ENCODE results near the gene KCNAB1. TPM values are rescaled to one million over a fixed set of nuclear protein-coding genes. Genes with fewer than 3 reads are reported as not detected.
"Not testable (repeated sequence)": the region's sequence is repeated elsewhere in the genome, so short reads cannot be mapped to it uniquely, and the experiment has no call there.

KCNAB1 gene
- polyA plus RNA-seq, 4 donors, result 2.7 to 3.5 (median 3.3) TPM

GRCh38 chr3:156172536-156172935 lies 52.2 kb downstream of the KCNAB1 start:
- DNase-seq (ENCODE audit: low read depth in 4 of 4, low spot score in 2 of 4), result no peak

- DNase-seq (ENCODE audit: low read depth in 4 of 4, low spot score in 2 of 4), result no peak
These were observed 54.0 kb downstream of the KCNAB1 start for GRCh38 chr3:156174229-156174847.

- DNase-seq (ENCODE audit: low read depth in 4 of 4, low spot score in 2 of 4), result no peak
These were observed 55.2 kb downstream of the KCNAB1 start for GRCh38 chr3:156175570-156175969.

- no peak for DNase-seq (ENCODE audit: low read depth in 4 of 4, low spot score in 2 of 4)
These were observed 55.7 kb downstream of the KCNAB1 start for GRCh38 chr3:156176048-156176447.

GRCh38 chr3:156176629-156177210 lies 56.3 kb downstream of the KCNAB1 start:
- no peak for DNase-seq (ENCODE audit: low read depth in 4 of 4, low spot score in 2 of 4)

GRCh38 chr3:156180077-156180476 lies 59.7 kb downstream of the KCNAB1 start:
- no peak for DNase-seq (ENCODE audit: low read depth in 4 of 4, low spot score in 2 of 4)

- no peak for DNase-seq (ENCODE audit: low read depth in 4 of 4, low spot score in 2 of 4)
These were observed 61.1 kb downstream of the KCNAB1 start for GRCh38 chr3:156181509-156181908.

GRCh38 chr3:156183396-156183795 lies 63.0 kb downstream of the KCNAB1 start:
- no peak for DNase-seq (ENCODE audit: low read depth in 4 of 4, low spot score in 2 of 4)

GRCh38 chr3:156184156-156184555 lies 63.8 kb downstream of the KCNAB1 start:
- DNase-seq (ENCODE audit: low read depth in 4 of 4, low spot score in 2 of 4), result no peak

- DNase-seq (ENCODE audit: low read depth in 4 of 4, low spot score in 2 of 4), result no peak
These were observed 66.9 kb downstream of the KCNAB1 start for GRCh38 chr3:156187146-156187769.

GRCh38 chr3:156188757-156189156 lies 68.4 kb downstream of the KCNAB1 start:
- DNase-seq (ENCODE audit: low read depth in 4 of 4, low spot score in 2 of 4), result no peak

- DNase-seq (ENCODE audit: low read depth in 4 of 4, low spot score in 2 of 4), result no peak
These were observed 69.5 kb downstream of the KCNAB1 start for GRCh38 chr3:156189927-156190326.

- DNase-seq (ENCODE audit: low read depth in 4 of 4, low spot score in 2 of 4), result not testable (repeated sequence)
These were observed 74.6 kb downstream of the KCNAB1 start for GRCh38 chr3:156194945-156195344.

GRCh38 chr3:156197152-156197551 lies 76.8 kb downstream of the KCNAB1 start:
- DNase-seq (ENCODE audit: low read depth in 4 of 4, low spot score in 2 of 4), result not testable (repeated sequence)

- no peak for DNase-seq (ENCODE audit: low read depth in 4 of 4, low spot score in 2 of 4)
These were observed 81.3 kb downstream of the KCNAB1 start for GRCh38 chr3:156201411-156202405.

GRCh38 chr3:156206157-156206556 lies 85.8 kb downstream of the KCNAB1 start:
- DNase-seq (ENCODE audit: low read depth in 4 of 4, low spot score in 2 of 4), result no peak

GRCh38 chr3:156207802-156208685 lies 87.7 kb downstream of the KCNAB1 start:
- DNase-seq (ENCODE audit: low read depth in 4 of 4, low spot score in 2 of 4), result no peak

- no peak for DNase-seq (ENCODE audit: low read depth in 4 of 4, low spot score in 2 of 4)
These were observed 89.4 kb downstream of the KCNAB1 start for GRCh38 chr3:156209631-156210335.

GRCh38 chr3:156211583-156211982 lies 91.2 kb downstream of the KCNAB1 start:
- no peak for DNase-seq (ENCODE audit: low read depth in 4 of 4, low spot score in 2 of 4)

All from left renal cortex interstitium (tissue), 4 donors.